ENCODE measurements around the gene TEDDM1.

DNA sequence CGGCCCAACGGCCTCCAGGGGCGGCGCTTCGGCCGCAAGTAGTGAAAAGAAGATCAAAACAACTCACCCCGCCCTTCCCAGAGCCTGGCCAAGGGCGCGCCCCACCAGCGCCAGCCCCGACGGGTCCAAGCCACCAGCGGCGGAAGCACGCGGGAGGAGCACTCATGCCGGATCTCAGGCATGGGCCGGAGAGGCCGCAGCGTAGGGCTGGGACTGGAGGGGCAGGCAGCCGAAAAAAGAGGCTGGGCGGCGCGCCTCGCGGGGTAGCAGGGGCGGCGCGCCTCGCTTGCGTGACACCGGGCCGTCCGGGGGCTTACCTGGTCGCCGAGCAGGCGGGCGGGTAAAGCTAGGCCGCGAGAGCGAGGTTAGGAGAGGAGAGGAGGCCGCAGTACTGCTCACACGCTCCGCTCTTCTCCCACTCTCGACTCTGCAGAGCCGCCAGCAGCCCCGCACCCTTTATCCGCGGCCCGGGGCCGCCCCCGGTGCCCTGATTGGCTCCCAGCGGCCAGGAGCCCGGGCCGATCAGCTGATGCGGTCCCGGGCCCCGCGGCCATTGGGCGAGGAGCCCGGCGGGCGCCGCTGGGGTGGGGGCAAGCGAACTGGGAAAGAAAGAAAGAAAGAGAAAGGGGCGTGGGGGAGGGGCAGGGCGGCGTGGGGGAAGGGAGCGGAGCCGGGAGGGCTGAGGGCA is 9.0 kb downstream of the TEDDM1 start, which contains the start of gene GLUL:
- TF ChIP-seq, protein P1, sequence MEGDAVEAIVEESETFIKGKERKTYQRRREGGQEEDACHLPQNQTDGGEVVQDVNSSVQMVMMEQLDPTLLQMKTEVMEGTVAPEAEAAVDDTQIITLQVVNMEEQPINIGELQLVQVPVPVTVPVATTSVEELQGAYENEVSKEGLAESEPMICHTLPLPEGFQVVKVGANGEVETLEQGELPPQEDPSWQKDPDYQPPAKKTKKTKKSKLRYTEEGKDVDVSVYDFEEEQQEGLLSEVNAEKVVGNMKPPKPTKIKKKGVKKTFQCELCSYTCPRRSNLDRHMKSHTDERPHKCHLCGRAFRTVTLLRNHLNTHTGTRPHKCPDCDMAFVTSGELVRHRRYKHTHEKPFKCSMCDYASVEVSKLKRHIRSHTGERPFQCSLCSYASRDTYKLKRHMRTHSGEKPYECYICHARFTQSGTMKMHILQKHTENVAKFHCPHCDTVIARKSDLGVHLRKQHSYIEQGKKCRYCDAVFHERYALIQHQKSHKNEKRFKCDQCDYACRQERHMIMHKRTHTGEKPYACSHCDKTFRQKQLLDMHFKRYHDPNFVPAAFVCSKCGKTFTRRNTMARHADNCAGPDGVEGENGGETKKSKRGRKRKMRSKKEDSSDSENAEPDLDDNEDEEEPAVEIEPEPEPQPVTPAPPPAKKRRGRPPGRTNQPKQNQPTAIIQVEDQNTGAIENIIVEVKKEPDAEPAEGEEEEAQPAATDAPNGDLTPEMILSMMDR (IDR thresholded peaks at IDR 0.05), result peak in 1 of 3 donors; percentile 14
- TF ChIP-seq POLR2A (IDR thresholded peaks at IDR 0.05), result peak; percentile 97
